ENCODE data around the gene MAN1A1.

- TF ChIP-seq CTCF (IDR thresholded peaks at IDR 0.05) (no peak), POLR2A (IDR thresholded peaks at IDR 0.05) (no peak)
Observed at GRCh38 chr6:119179062-119179461, 170.5 kb downstream of the MAN1A1 start.

All from body of pancreas (tissue), 4 donors.